HEK293T (cell line): ENCODE results near the gene PARK7.

Source experiments
- ARNT ChIP-seq: fragments of 450-650 bp; IDR thresholded peaks from 2 replicates; pipeline ENCODE4 v1.6.1; 2017; ENCODE audit warnings: mild to moderate bottlenecking
- BHLHE40 ChIP-seq: fragments of 450-650 bp; IDR thresholded peaks from 2 replicates; pipeline ENCODE4 v1.6.1; 2016; ENCODE audit warnings: mild to moderate bottlenecking, moderate library complexity, borderline replicate concordance
- CTBP1 ChIP-seq: fragments of 450-650 bp; IDR thresholded peaks from 2 replicates; pipeline ENCODE4 v1.6.1; 2016; ENCODE audit warnings: borderline replicate concordance
- FOXK2 ChIP-seq: fragments of 450-650 bp; IDR thresholded peaks from 2 replicates; pipeline ENCODE4 v1.6.1; 2016; ENCODE audit warnings: mild to moderate bottlenecking
- FOXM1 ChIP-seq: fragments of 450-650 bp; IDR thresholded peaks from 2 replicates; pipeline ENCODE4 v1.6.1; 2017; ENCODE audit warnings: mild to moderate bottlenecking, borderline replicate concordance
- HDGF ChIP-seq: fragments of 450-650 bp; IDR thresholded peaks from 2 replicates; pipeline ENCODE4 v1.6.1; 2017; ENCODE audit warnings: antibody characterized with exemption, borderline replicate concordance
- L3MBTL2 ChIP-seq: fragments of 450-650 bp; conservative IDR thresholded peaks from 2 replicates; pipeline ENCODE4 v1.6.1; 2016; ENCODE audit warnings: mild to moderate bottlenecking
- LEF1 ChIP-seq: fragments of 450-650 bp; IDR thresholded peaks from 2 replicates; pipeline ENCODE4 v1.6.1; 2017; ENCODE audit warnings: mild to moderate bottlenecking, borderline replicate concordance
- NFRKB ChIP-seq: fragments of 450-650 bp; IDR thresholded peaks from 2 replicates; pipeline ENCODE4 v1.6.1; 2016; ENCODE audit warnings: mild to moderate bottlenecking, moderate library complexity
- SP1 ChIP-seq: fragments of 450-650 bp; IDR thresholded peaks from 2 replicates; pipeline ENCODE4 v1.6.1; 2017
- SUZ12 ChIP-seq: fragments of 450-650 bp; IDR thresholded peaks from 2 replicates; pipeline ENCODE4 v1.6.1; 2016; ENCODE audit warnings: mild to moderate bottlenecking
- TARDBP ChIP-seq: fragments of 450-650 bp; IDR thresholded peaks from 2 replicates; pipeline ENCODE4 v1.6.1; 2016
- ZNF384 ChIP-seq: fragments of 450-650 bp; IDR thresholded peaks from 2 replicates; pipeline ENCODE4 v1.6.1; 2016
- TF ChIP-seq, protein P1 (sequence below): fragments of 450-650 bp; IDR thresholded peaks from 2 replicates; pipeline ENCODE4 v1.6.1; 2016

GRCh38 chr1:8022395-8023286 lies 61.1 kb downstream of the PARK7 start:
- TF ChIP-seq BHLHE40 (no peak), SP1 (no peak), FOXM1 (no peak), TARDBP (no peak), FOXK2 (no peak), HDGF (no peak), NFRKB (no peak), ZNF384 (no peak), ARNT (no peak), L3MBTL2 (no peak), SUZ12 (no peak), LEF1 (no peak), CTBP1 (no peak)
- TF ChIP-seq, protein P1, sequence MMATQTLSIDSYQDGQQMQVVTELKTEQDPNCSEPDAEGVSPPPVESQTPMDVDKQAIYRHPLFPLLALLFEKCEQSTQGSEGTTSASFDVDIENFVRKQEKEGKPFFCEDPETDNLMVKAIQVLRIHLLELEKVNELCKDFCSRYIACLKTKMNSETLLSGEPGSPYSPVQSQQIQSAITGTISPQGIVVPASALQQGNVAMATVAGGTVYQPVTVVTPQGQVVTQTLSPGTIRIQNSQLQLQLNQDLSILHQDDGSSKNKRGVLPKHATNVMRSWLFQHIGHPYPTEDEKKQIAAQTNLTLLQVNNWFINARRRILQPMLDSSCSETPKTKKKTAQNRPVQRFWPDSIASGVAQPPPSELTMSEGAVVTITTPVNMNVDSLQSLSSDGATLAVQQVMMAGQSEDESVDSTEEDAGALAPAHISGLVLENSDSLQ: no peak
